Frontal cortex (tissue), 4 donors: ENCODE measurements around the gene INF2. TPM values are rescaled to one million over a fixed set of nuclear protein-coding genes. Genes with fewer than 3 reads are reported as not detected.
"Not testable (repeated sequence)": the region's sequence is repeated elsewhere in the genome, so short reads cannot be mapped to it uniquely, and the experiment has no call there.

Source experiments
- DNase-seq, 2 donors: peaks; one replicate each; pipeline ENCODE4 v3.0.0; 2012; ENCODE audit warnings: low spot score in 2 of 2
- FAIRE-seq: peaks from 2 replicates; lab custom pipeline; 2012; peaks lifted over from hg19 to GRCh38; lab: Jason Lieb, UNC
- total RNA-seq: library from RNA; depleted of rRNA; stranded (reverse); fragments of >200 nt; gene quantifications from one replicate; pipeline ENCODE4 v1.2.3, GENCODE V29; 2014
- donor health status: control.
- donor health status: control.
- donor health status: control.

INF2 gene
- total RNA-seq = 5.3 TPM

DNA sequence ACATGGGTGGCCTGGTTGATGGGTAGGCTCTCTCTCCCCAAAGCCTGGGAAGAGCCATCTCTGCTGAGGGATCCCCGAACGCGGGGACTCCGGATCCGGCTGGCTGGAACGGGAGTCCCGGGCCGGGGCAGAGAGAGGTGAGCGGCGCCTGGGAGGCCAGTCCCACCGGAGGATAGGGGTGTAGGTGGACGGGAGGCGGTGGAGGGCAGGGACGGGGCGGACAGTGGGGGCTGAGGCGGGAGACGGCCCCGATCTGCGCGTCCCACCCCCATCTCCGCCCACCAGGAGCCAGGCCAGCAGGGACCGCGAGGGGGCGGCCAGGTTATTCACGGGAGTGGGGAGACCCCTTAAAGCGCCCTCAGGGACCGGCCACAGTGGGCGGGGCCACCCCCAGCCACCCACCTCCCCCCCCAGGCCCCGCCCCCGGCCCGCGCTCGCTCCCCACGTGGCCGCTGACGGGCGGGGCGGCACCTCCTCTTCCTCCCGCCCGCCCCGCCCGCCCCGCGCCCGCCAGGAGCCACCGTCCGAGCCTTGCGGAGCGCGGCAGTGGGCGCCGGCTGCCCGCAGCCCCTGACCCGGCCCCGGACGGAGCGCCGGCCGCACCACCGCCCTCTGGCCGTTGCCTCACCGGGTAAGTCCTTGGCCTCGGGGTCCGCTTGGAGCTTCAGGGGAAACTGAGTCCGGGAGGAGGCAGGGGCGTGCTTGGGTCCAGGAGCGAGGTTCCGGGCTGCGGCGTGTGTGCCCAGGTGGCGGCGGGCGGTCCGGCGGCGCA, at the start of gene INF2:
INF2 (plus strand) TSS at position 510 of the 772 bp plus-strand sequence. CDS start 11,748 bp downstream, outside the sequence.
- FAIRE-seq (no peak), DNase-seq (peak; percentile 92 to 94)

DNA sequence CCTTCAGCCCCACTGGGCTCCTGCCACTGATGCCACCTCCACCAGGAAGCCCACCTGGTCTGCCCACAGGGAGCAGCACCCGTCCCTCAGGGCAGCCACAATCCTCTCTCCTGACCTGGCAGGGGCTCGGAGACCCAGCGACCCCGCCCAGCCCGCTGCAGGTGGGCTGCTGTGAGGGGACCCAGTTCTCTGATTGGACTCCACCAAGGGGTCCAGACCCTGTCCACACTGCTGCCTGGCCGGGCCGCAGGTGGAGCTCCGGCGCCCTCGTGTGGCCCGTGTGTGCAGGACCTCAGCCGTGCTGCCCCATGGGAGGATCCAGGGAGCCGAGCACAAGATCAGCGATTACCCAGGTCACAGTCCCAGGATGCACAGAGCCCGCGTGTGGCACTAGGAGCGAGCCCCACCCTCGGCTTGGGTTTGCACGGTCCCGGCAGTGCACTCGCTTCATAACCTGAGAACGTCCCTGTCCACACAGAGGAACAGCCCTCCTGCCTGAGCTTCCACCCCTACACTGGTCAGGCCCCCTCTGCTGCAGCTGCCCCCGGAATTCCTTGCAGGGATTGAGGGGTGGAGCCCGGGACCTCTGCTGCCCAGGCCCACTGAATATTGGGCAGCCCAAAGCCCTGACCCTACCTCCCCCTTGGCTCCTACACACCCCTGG, 49.4 kb upstream of the INF2 start:
- DNase-seq (peak; percentile 68 to 85), FAIRE-seq (no peak)

DNA sequence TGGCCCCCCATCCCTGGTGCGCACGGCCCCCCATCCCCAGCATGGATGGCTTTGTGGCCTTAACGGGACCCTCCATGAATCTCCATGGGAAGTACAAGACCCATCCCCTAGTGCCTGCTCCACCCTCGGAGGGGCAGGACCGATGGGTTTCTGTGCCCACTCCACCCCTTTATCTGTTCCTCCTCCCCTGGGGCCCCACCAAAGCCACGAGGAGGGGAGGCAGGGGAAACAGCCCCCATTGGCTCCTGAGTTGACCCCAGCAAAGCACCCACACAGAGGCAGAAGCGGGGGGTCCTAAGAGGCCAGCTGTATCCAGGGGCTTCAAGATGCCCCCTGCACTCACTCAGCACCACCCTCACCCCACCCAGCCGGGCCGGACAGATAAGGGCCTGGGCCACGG, 48.7 kb upstream of the INF2 start:
- FAIRE-seq (no peak), DNase-seq (no peak)

DNA sequence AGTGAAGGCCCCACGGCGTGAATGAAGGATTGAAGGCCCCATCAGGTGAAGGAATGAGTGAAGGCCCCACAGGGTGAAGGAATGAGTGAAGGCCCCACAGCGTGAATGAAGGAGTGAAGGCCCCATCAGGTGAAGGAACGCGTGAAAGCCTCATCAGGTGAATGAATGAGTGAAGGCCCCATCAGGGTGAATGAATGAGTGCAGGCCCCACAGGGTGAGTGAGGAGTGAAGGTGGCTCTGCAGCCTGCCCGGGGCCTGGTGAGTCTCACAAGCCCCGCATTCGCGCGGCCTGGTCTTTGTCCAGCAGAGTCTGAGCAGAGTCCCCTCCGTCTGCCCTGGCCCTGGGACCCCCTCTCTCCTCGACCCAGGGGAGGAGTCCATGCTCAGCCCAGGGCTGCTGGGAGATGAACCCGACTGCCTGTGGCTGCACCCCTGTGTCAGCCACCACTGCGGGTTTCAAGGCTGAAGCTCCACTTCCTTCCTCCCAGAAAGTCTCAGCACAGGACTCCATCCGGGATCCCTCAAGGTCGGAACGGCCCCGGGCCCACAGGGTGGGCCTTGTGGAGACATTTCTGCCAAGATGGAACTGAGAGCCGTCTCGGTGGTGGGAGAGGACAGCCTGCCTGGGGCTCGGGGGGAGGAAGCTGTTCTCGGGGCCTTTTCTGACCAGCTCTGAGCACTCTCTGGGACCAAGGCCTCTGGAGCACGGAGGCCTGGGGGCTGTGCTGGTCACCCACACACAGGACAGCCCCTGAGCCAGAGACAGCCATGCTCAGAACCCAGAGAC, 47.5 kb upstream of the INF2 start:
- FAIRE-seq = no peak
- DNase-seq = no peak

DNA sequence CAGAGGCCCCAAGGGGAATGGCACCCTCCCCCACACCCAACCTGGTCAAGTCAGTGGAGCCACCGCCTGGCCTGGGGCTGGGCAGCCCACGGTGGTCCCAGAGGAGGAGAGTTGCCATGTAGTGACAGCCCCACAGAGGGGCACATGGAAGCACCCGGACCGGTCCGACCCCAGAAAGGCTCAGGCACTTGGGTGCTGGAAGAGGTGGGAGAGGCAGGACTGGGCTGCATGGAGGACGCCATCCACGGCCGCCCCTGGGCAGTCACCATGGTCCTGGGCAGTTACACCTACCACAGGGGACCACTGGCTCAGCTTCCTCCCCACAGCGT, 46.9 kb upstream of the INF2 start:
- no peak for DNase-seq
- FAIRE-seq = no peak

DNA sequence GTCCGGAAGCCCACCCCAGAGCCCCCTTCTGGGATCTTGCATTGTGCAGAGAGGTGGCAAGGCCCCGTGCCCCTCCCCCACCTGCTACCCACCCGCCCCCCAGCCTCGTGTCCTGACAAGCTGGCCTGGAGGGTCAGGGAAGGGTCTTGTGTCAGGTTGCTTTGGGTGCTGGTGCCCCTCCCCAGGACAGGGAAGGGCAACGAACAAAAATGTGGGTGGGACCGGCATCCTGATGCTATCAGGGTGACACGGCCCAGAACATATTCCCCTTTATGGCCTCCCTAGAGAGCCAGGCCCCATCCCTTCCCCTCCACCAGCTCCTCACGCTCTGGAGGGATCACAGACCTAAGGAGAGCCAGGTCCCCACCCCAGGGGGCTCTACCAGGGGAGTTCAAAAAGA, 46.1 kb upstream of the INF2 start:
- FAIRE-seq (no peak), DNase-seq (no peak)

DNA sequence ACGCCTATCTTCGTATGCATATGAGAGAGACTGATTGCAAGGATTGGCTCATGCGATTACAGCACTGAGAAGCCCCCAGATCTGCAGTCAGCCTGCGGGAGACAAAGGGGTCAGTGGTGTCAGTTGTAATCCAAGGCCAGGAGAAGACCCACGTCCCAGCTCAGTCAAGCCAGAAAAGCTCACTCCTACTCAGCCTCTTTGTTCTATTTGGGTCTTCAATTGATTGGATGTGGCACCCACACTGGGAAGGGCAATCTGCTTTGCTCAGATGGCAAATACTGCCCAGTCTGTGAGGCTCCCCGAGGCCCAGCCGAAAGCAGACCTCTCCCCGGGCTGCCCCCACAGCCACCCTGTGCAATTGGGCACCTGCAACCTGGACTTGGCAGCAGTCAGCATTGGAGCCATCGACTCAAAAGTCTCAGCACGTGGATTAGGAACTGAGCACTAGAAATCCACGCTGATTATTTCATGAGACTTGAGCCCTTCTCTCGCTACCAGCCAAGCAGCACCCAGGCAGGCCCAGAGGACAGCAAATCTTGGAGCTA, 45.3 kb upstream of the INF2 start:
- DNase-seq (no peak), FAIRE-seq (no peak)

DNA sequence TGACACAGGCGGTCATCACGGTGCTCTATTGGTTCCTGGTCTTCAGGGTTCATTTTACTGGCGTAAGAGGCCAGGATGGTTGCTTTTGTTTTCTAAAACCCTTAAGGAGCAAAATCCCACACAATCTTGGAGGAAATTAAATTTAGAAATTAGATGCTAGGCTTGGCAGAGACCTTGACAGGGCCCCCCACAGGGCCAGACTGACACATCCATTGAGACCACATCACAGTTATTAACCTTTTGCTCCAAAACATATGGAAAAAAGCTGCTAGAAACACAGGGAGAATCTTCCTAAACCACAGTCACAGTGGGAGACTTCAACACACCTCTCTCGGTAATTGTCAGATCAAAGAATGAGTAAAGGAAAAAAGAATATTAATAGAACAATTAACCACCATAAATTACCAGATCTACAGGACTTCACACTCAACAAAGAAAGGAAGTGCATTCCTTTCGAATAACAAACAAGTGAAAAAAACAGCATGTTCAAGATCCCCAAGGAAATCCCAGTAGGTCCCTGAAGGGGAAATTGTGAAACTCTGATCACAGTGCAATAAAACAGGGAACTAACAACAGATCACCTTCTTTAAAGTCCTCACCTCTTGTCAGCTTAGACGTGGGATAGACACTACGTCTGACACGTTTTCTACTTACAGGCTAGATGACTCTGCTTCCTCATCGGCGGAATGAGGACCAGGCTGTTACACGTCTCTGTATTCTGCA, 44.6 kb upstream of the INF2 start:
- FAIRE-seq (no peak), DNase-seq (no peak)

DNA sequence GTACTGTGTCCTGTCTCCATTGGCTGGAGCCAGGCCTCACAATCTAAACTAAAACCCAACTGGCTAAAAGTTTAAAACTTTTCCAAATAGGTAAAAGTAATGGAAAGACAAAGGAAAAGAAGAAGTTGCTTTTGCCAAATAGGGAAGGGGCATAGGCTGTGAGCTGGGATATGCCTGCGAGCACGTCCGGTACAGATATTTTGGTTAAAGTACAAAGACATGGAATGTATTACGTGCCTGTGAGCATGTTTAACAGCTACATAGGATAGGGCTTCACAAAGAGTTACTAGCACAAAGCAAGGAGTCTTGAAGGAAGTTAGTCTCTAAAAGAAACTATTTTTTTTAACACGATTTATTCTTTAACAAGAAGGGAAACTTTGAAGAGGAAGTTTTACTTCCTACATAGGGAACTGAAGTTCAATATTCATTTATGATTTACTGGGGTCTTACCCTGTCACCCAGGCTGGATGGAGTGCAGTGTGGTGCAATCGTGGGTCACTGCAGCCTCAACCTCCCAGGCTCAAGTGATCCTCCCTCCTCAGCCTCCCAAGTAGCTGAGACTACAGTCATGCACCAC, 41.9 kb upstream of the INF2 start:
- DNase-seq (no peak), FAIRE-seq (no peak)

DNA sequence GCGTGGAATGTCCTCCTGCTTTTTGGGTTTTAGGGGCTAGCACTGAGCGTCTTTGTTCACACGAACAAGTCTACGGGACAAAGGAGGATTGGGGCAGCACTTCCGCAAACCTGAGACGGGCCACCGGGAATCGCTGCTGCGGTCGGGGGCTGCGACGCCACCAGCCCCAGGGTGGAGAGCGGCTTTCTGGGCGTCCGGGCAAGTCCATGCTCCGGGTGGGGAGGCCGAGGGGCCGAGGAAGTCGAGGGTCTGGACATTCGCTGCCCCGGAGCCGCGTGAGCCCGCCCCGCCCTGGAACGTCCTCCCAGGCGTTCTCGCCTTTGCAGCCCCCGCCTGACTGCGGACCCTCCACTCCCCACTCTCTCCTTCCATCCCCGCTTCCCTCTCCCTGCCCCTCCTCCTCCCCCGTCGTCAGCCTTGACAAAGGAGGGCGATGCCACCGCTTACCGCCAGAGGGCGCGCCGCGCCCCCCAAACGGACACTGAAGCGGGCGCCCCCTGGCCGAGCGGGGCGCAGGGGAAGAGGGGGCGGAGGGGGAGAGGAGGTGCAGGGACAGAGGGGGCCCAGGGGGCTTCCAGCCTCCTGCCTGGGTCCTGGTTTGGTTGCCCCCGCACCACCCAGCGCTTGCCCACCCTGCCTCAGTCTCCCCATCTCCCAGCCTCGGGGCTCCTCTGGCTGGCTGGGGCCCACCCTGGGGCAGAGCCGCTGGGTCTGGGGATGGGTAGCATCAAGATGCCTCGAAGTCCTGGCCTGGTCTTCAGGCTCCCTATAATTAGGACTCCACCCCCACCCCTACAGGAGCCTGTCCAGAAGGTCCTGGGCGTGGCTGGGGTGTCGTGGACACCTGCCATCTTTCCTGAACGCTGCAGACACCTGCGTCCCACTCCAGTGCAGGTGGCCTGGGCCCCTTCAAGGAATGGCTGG, 39.1 kb upstream of the INF2 start:
- FAIRE-seq = no peak
- peak; percentile 90 for DNase-seq

DNA sequence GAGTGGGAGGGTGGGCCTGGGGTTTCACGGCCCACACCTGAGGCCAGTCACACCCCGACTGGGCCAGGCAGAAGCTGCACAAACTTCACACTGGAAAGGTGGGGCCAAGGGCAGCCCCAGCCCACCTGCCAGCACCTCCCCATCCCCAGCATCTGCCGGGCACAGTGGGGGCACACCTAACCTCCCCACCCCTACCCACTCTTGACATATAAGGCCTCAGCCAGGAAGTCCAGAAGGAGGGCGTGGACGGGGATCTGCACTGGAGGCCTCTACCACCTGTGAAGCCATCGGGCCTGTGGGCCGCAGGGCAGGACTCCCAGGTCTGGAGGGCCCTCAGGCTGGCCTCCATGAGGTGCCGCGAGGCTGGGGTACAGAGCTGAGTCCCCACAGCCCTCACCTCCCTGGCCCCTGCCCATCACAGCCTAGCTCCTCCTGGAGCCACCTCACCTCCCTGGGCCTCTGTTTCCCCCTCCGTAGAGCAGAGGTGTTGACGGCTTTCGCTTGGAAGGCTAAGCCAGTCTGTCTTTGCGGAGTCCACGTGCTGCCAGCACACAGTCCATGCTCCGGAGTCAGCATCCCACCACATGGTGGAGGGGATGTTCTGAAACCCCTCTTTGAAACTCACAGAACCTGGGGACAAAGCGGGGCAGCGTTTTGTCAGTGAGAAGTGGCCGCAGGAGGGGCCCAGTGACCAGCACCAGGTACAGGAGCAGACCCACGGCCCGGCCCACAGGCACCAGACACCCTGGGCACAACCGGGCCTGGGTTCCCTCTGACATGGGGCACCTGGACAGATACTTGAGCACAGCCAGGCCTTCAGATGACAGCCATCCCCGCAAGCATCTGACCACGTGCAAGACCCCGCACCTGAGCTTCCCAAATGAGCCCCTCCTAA, 38.2 kb upstream of the INF2 start:
- FAIRE-seq = no peak
- no peak for DNase-seq

DNA sequence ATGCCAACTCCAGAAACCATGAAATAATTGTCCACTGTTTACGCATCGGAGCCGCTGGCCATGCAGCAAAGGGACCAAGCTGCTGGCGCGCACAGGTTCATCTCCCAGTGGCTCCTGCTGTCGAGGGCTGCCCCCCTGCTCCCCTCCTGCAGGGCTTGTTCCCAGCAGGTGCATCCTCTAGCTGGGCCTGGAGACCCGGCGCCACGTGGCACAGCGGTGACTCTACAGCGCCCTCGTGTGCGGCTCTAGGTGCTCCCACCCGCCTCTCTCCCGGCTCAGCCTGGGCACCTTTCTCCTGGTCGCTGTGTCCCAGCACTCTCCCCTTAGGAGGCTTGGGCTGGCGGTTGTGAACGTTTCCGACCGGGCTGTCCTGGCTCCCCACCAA, 37.5 kb upstream of the INF2 start:
- no peak for FAIRE-seq
- no peak for DNase-seq

DNA sequence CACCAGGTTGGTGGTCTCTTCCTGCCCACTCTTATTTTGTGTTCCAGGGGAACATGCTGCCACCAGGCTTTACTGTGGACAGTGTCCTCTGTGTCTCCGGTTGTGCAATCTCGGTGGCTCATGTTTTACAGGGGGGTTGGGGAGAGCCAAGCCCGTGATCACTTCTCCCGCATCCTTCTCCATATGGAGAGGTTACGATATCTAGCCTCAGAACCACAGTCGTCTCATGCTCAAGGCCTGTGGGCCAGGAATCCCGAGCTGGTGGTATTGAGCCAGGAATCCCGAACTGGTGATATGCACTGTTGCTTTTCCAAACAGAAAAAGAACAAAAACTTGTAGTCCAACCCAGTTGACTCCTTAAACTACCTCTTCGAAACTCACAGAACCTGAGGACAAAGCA, 37.0 kb upstream of the INF2 start:
- no peak for FAIRE-seq
- no peak for DNase-seq

DNA sequence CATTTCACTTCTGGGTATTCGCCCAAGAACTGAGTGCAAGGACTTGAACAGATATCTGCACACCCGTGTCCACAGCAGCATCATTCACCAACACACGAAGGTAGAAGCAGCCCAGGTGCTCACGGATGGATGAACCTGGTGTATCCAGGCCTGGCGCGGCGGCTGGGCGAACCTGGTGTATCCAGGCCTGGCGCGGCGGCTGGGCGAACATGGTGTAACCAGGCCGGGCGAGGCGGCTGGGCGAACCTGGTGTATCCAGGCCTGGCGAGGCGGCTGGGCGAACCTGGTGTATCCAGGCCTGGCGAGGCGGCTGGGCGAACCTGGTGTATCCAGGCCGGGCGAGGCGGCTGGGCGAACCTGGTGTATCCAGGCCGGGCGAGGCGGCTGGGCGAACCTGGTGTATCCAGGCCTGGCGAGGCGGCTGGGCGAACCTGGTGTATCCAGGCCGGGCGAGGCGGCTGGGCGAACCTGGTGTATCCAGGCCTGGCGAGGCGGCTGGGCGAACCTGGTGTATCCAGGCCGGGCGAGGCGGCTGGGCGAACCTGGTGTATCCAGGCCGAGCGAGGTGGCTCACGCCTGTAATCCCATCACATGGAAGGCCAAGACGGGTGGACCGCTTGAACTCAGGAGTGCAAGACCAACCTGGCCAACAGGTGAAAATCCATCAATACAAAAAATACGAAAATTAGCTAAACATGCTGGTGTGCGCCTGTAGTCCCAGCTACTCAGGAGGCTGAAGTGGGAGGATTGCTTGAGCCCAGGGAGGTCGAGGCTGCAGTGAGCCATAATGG, 36.1 kb upstream of the INF2 start:
- not testable (repeated sequence) for DNase-seq, FAIRE-seq

DNA sequence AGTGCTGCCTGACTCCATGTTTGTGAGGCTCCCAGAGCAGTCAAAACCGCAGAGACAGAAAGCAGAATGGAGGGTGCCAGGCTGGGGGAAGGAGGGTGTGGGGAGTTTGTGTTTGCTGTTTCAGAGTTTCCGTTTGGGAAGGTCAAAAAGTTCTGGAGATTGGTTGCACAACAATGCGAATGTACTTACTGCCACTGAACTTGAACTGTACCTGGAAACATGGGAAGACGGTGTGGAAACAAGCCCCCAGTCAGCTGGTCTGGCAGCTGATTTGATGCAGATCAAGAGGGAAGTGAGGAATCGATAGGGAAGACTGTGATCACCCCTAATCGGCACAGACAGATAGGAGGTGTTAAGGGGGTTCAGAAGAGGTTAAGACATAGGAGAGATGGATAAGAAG, 35.3 kb upstream of the INF2 start:
- FAIRE-seq (no peak), DNase-seq (no peak)

DNA sequence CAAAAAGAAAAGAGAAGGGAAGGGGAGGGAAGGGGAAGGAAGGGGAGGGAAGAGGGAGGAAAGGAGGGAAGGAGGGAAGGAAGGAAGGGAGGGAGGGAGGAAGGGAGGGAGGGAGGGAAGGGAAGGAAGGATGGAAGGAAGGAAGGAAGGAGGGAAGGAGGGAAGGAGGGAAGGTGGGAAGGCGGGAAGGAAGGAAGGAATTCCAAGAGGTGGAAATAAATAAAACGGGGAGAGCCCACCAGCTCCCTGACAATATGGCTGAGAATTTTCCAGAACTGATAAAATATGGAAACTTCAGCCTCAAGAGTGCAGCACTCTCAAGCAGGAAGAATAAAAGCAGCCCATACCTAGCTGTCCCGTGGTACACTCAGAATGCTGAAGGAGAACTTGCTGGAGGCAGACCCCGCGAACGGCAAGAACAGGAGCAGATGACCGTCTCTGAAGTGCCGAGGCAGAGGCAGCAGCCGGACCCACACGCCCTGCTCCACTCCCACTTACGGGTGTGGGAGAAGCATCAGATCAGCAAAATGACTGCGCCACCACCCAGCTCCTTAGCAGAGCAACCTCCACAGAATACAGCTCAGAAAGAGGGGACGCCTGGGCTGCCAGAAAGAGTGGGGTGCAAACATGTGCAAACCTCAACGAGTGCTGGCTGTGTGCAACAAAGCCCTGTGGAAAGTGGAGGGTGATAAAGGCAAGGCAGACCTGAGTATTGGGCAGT, 34.1 kb upstream of the INF2 start:
- DNase-seq = no peak
- no peak for FAIRE-seq
